ENCODE measurements around the gene ANO8. TPM values are rescaled to one million over a fixed set of nuclear protein-coding genes. Genes with fewer than 3 reads are reported as not detected.
"Not testable (repeated sequence)": the region's sequence is repeated elsewhere in the genome, so short reads cannot be mapped to it uniquely, and the experiment has no call there.

The ANO8 gene
- total RNA-seq, 1 experiment from 2014 or later, result 5.6 TPM

- DNase-seq (ENCODE audit: low read depth), result no peak
Observed at GRCh38 chr19:17286752-17287151, 47.9 kb downstream of the ANO8 start.

- DNase-seq (ENCODE audit: low read depth), result no peak
Observed at GRCh38 chr19:17286263-17286662, 48.4 kb downstream of the ANO8 start.

DNA sequence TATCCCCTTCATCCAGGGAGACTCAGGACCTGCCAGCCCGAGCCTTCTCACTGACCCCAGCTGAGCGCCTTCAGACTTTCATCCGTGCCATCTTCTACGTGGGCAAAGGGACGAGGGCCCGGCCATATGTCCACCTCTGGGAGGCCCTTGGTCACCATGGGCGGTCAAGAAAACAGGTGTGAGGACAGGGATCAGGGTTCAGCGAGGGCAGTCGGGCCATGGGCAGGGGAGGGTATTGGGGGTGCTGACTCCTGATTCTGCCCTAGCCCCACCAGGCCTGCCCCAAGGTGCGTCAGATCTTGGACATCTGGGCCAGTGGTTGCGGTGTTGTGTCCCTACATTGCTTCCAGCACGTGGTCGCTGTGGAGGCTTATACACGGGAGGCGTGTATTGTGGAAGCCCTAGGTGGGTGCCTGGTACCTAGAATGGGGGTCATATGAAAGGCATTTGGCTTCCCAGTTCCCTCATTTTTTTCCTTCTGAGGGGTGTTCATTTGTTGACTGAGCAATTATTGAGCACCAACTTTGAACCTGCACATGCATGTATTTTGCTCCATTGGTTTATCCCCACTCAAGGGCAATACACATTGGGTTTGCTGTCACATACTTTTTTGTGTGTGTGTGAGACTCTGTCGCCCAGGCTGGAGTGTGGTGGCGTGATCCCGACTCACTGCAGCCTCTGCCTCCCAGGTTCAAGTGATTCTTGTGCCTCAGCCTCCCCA, 49.1 kb downstream of the ANO8 start:
- DNase-seq (ENCODE audit: low read depth), result no peak

GRCh38 chr19:17283504-17283996, 51.1 kb downstream of the ANO8 start:
- no peak for DNase-seq (ENCODE audit: low read depth)

DNA sequence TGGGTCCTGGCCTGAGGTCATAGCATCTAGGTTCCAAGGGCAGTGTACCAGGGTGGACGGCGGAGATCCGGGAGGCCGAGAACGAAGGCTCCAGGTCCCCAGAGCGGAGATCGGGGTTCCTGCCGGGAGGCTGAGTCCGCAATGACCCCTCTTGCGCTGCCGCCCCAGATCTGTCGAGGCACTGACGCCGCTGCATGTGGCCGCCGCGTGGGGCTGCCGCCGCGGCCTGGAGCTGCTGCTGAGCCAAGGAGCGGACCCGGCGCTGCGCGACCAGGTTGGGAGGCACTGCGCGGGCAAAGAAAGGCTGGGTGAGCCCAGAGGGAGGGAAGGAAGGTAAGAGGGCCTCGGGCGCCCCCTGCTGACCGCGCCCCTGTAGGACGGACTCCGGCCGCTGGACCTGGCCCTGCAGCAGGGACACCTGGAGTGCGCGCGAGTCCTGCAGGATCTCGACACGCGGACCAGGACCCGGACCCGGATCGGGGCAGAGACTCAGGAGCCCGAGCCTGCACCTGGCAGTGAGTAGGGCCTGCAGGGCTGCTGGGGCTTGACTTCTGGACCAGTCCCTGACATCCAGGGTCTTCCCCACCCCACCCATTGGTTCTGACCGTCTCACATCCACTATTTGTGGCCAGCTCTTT, 52.0 kb downstream of the ANO8 start:
- peak; percentile 86 for DNase-seq (ENCODE audit: low read depth)

DNA sequence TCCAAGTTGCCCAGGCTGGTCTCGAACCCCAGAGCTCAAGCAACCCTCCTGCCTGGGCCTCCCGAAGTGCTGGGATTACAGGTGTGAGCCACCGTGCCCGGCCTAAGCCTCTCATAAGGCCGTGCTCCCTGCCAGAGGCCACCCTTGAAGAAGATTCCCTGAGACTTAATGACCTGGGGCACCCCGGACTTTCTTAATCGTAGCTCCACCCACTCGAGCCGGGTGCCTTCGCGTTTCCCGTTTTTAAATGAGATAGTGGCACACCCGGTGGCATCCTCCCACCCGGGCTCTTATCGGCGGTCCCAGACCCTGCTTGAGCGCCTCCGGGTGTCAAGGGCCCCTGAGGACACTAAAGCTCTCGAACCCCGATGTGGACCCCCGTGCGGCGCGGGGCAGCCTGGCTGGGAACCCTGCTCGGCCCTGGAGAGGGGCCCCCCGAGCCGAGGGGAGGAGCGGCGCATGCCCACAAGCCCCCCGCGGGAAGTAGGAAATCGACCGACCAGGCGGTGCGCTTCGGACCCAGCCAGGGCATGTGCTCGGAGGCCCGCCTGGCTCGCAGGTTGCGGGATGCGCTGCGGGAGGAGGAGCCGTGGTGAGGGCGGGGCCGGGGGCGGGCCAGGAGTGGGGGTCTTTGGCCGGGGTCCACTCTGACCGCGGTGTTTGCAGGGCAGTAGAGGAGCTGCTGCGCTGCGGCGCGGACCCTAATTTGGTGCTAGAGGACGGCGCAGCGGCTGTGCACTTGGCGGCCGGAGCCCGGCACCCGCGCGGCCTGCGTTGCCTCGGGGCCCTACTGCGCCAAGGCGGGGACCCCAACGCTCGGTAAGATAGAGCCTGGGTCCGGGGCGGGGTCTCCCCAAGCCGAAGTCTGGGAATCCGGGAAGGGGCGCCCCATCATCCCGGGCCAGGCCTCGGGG, 53.0 kb downstream of the ANO8 start, which contains the start of gene ANKLE1:
TSS of gene ANKLE1 (plus strand) at position 511 of the 914 bp plus-strand sequence. CDS start at position 531, 20 bp downstream.
- DNase-seq (ENCODE audit: low read depth), result no peak

DNA sequence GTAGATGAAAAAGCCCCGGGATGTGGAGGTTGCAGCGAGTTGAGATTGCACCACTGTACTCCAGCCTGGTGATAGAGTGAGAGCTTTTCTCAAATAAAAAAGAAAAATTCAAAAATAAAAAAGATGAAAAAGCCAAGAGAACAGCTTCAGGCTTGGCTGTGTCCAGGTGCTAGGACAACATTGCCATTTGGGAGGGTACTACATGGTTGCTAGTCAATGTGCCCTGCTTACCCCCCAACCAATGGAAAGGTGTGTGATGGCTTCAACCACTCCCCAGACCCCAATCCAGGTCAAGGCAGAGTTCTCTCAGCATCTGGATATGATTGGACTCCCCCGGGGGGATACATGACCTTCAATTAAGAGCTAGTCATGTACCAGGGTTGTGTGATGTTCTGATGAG, 55.2 kb downstream of the ANO8 start:
- DNase-seq (ENCODE audit: low read depth), result no peak

- DNase-seq (ENCODE audit: low read depth), result no peak
Observed at GRCh38 chr19:17275441-17276175, 59.0 kb downstream of the ANO8 start.

DNA sequence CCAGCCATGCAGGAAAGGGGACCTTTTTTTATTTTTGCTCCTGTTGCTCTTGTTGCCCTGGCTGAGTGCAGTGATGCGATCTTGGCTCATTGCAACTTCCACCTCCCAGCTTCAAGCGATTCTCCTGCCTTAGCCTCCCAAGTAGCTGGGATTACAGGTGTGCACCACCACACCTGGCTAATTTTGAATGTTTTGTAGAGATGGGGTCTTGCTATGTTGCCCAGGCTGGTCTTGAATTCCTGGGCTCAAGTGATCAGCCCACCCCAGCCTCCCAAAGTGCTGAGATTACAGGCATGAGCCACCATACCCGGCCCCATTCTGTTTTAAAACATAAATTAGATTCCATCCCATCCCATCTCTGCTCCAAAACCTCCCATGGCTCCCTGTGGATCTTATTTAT, 59.8 kb downstream of the ANO8 start:
- DNase-seq (ENCODE audit: low read depth), result not testable (repeated sequence)

Other genes starting within 250 kb of the ANO8 start
- gene USE1, start 119.5 kb downstream of the ANO8 start, total RNA-seq (2014; rRNA removed; shearing (Covaris generic)), result 17.9 and 18.1 TPM in 2 replicates
- 7.9 and 9.7 TPM in 2 replicates for gene OCEL1, start 108.6 kb downstream of the ANO8 start, total RNA-seq (2014; rRNA removed; shearing (Covaris generic))
- 35.5 and 56.4 TPM in 2 replicates for gene NR2F6, start 88.9 kb downstream of the ANO8 start, total RNA-seq (2014; rRNA removed; shearing (Covaris generic))
- not detected in 2 replicates for gene USHBP1, start 70.1 kb downstream of the ANO8 start, total RNA-seq (2014; rRNA removed; shearing (Covaris generic))
- 121 and 122 TPM in 2 replicates for gene BABAM1, start 67.4 kb downstream of the ANO8 start, total RNA-seq (2014; rRNA removed; shearing (Covaris generic))
- 0.69 and 0.71 TPM in 2 replicates for gene ANKLE1, start 53.0 kb downstream of the ANO8 start, total RNA-seq (2014; rRNA removed; shearing (Covaris generic))
- 19.1 and 30.2 TPM in 2 replicates for gene ABHD8, start 31.4 kb downstream of the ANO8 start, total RNA-seq (2014; rRNA removed; shearing (Covaris generic))
- gene MRPL34, start 29.0 kb downstream of the ANO8 start, total RNA-seq (2014; rRNA removed; shearing (Covaris generic)), result 73.2 and 83.3 TPM in 2 replicates
- gene DDA1, start 25.3 kb downstream of the ANO8 start, total RNA-seq (2014; rRNA removed; shearing (Covaris generic)), result 40.5 and 50.3 TPM in 2 replicates
- 9.6 and 16.8 TPM in 2 replicates for gene GTPBP3, start 2.7 kb upstream of the ANO8 start, total RNA-seq (2014; rRNA removed; shearing (Covaris generic))
- gene PLVAP, start 42.5 kb upstream of the ANO8 start, total RNA-seq (2014; rRNA removed; shearing (Covaris generic)), result 0.05 TPM in 1 of 2 replicates, not detected in the other
- 0.47 TPM in 1 of 2 replicates, not detected in the other for gene CCDC194, start 59.3 kb upstream of the ANO8 start, total RNA-seq (2014; rRNA removed; shearing (Covaris generic))
- 490 and 600 TPM in 2 replicates for gene BST2, start 70.8 kb upstream of the ANO8 start, total RNA-seq (2014; rRNA removed; shearing (Covaris generic))
- 144 and 151 TPM in 2 replicates for gene MVB12A, start 85.2 kb upstream of the ANO8 start, total RNA-seq (2014; rRNA removed; shearing (Covaris generic))
- gene TMEM221, start 113.8 kb upstream of the ANO8 start, total RNA-seq (2014; rRNA removed; shearing (Covaris generic)), result 0.25 TPM in 1 of 2 replicates, not detected in the other
- gene NXNL1, start 126.1 kb upstream of the ANO8 start, total RNA-seq (2014; rRNA removed; shearing (Covaris generic)), result not detected in 2 replicates
- gene SLC27A1, start 135.7 kb upstream of the ANO8 start, total RNA-seq (2014; rRNA removed; shearing (Covaris generic)), result 4.8 and 12.2 TPM in 2 replicates
- 53.3 and 66.8 TPM in 2 replicates for gene PGLS, start 176.8 kb upstream of the ANO8 start, total RNA-seq (2014; rRNA removed; shearing (Covaris generic))
- gene COLGALT1, start 220.8 kb upstream of the ANO8 start, total RNA-seq (2014; rRNA removed; shearing (Covaris generic)), result 104 and 150 TPM in 2 replicates

All from M059J (cell line).